ENCODE results near the gene EMX1.
A peak's percentile ranks its signal among the peaks of the same experiment; 100 is the strongest.

The EMX1 gene

GRCh38 chr2:72938455-72938854 lies 21.1 kb downstream of the EMX1 start:
- no peak for DNase-seq
- H3K79me1 ChIP-seq (ENCODE audit: low read length): no peaks in the 10 kb centered on the region
- H3K4me3 ChIP-seq (ENCODE audit: low read length): no peak overlapping the region
- no peak overlapping the region for H3K18ac ChIP-seq (ENCODE audit: low read length)
- H2BK120ac ChIP-seq (ENCODE audit: low read depth, low read length): no peak overlapping the region
- H4K5ac ChIP-seq (ENCODE audit: low read length): no peak overlapping the region
- H3K56ac ChIP-seq (ENCODE audit: low read length): no peak overlapping the region
- no peaks in the 10 kb centered on the region for H3K27me3 ChIP-seq (ENCODE audit: insufficient read depth, low read length, poor library complexity)
- H3K4ac ChIP-seq (ENCODE audit: low read depth, low read length): no peak overlapping the region
- H3K79me2 ChIP-seq (ENCODE audit: control insufficient read depth, insufficient read depth, low read length): no peaks in the 10 kb centered on the region
- H2BK5ac ChIP-seq (ENCODE audit: low read length): no peak overlapping the region
- no peak overlapping the region for H3K27ac ChIP-seq (ENCODE audit: low read depth, low read length)
- H2AK5ac ChIP-seq (ENCODE audit: low read length): no peak overlapping the region
- no peak overlapping the region for H3K23ac ChIP-seq (ENCODE audit: low read length)
- no CpG with 5 or more reads among the region's 5 CpGs for WGBS (ENCODE audit: extremely low coverage, insufficient coverage, low lambda C conversion rate)
- H3K4me1 ChIP-seq (ENCODE audit: control insufficient read depth, low read depth, low read length): no peaks in the 10 kb centered on the region
- no peak overlapping the region for H3K9ac ChIP-seq (ENCODE audit: low read length)
- no peak overlapping the region for H4K8ac ChIP-seq (ENCODE audit: low read depth, low read length)
- no peak overlapping the region for H3K4me2 ChIP-seq (ENCODE audit: low read length)
- H3K36me3 ChIP-seq (ENCODE audit: control insufficient read depth, insufficient read depth, low read length): no peaks in the 10 kb centered on the region
- no peak overlapping the region for H2BK15ac ChIP-seq (replicated peaks; ENCODE audit: low read depth)

- no peak overlapping the region for H2AK5ac ChIP-seq (ENCODE audit: low read length)
- H4K8ac ChIP-seq (ENCODE audit: low read depth, low read length): no peak overlapping the region
- no peaks in the 10 kb centered on the region for H3K27me3 ChIP-seq (ENCODE audit: insufficient read depth, low read length, poor library complexity)
- no CpG with 5 or more reads among the region's 6 CpGs for WGBS (ENCODE audit: extremely low coverage, insufficient coverage, low lambda C conversion rate)
- H3K4me1 ChIP-seq (ENCODE audit: control insufficient read depth, low read depth, low read length): no peaks in the 10 kb centered on the region
- H3K79me2 ChIP-seq (ENCODE audit: control insufficient read depth, insufficient read depth, low read length): no peaks in the 10 kb centered on the region
- no peak overlapping the region for H3K4ac ChIP-seq (ENCODE audit: low read depth, low read length)
- H3K4me2 ChIP-seq (ENCODE audit: low read length): no peak overlapping the region
- H3K27ac ChIP-seq (ENCODE audit: low read depth, low read length): no peak overlapping the region
- no peak overlapping the region for H3K4me3 ChIP-seq (ENCODE audit: low read length)
- H2BK120ac ChIP-seq (ENCODE audit: low read depth, low read length): peak overlapping the region; percentile 5
- H3K9ac ChIP-seq (ENCODE audit: low read length): no peak overlapping the region
- H4K5ac ChIP-seq (ENCODE audit: low read length): no peak overlapping the region
- no peak overlapping the region for H2BK5ac ChIP-seq (ENCODE audit: low read length)
- H3K23ac ChIP-seq (ENCODE audit: low read length): no peak overlapping the region
- no peaks in the 10 kb centered on the region for H3K79me1 ChIP-seq (ENCODE audit: low read length)
- no peak overlapping the region for H3K18ac ChIP-seq (ENCODE audit: low read length)
- no peak overlapping the region for H2BK15ac ChIP-seq (replicated peaks; ENCODE audit: low read depth)
- H3K56ac ChIP-seq (ENCODE audit: low read length): peak overlapping the region; percentile 40
- DNase-seq: no peak
- no peaks in the 10 kb centered on the region for H3K36me3 ChIP-seq (ENCODE audit: control insufficient read depth, insufficient read depth, low read length)
These were observed 23.0 kb downstream of the EMX1 start for GRCh38 chr2:72940361-72940760.

GRCh38 chr2:72940786-72941185 lies 23.5 kb downstream of the EMX1 start:
- Histone ChIP-seq H2BK15ac (replicated peaks; ENCODE audit: low read depth) (no peak overlapping the region), H2AK5ac (ENCODE audit: low read length) (no peak overlapping the region), H3K56ac (ENCODE audit: low read length) (peak overlapping the region; percentile 40), H2BK5ac (ENCODE audit: low read length) (no peak overlapping the region), H3K9ac (ENCODE audit: low read length) (no peak overlapping the region), H3K23ac (ENCODE audit: low read length) (no peak overlapping the region), H3K18ac (ENCODE audit: low read length) (no peak overlapping the region), H4K5ac (ENCODE audit: low read length) (no peak overlapping the region), H3K4me3 (ENCODE audit: low read length) (no peak overlapping the region), H3K36me3 (ENCODE audit: control insufficient read depth, insufficient read depth, low read length) (no peaks in the 10 kb centered on the region), H3K79me1 (ENCODE audit: low read length) (no peaks in the 10 kb centered on the region), H3K4ac (ENCODE audit: low read depth, low read length) (no peak overlapping the region), H3K27ac (ENCODE audit: low read depth, low read length) (peak overlapping the region; percentile 6), H3K79me2 (ENCODE audit: control insufficient read depth, insufficient read depth, low read length) (no peaks in the 10 kb centered on the region), H3K4me1 (ENCODE audit: control insufficient read depth, low read depth, low read length) (no peaks in the 10 kb centered on the region), H2BK120ac (ENCODE audit: low read depth, low read length) (no peak overlapping the region), H3K4me2 (ENCODE audit: low read length) (no peak overlapping the region), H4K8ac (ENCODE audit: low read depth, low read length) (no peak overlapping the region), H3K27me3 (ENCODE audit: insufficient read depth, low read length, poor library complexity) (no peaks in the 10 kb centered on the region)
- DNase-seq: peak; percentile 78
- WGBS (ENCODE audit: extremely low coverage, insufficient coverage, low lambda C conversion rate): no CpG with 5 or more reads among the region's 6 CpGs

- H3K79me2 ChIP-seq (ENCODE audit: control insufficient read depth, insufficient read depth, low read length): no peaks in the 10 kb centered on the region
- H3K36me3 ChIP-seq (ENCODE audit: control insufficient read depth, insufficient read depth, low read length): no peaks in the 10 kb centered on the region
- H3K27me3 ChIP-seq (ENCODE audit: insufficient read depth, low read length, poor library complexity): no peaks in the 10 kb centered on the region
- no peak overlapping the region for H3K56ac ChIP-seq (ENCODE audit: low read length)
- no peak overlapping the region for H4K5ac ChIP-seq (ENCODE audit: low read length)
- H2BK5ac ChIP-seq (ENCODE audit: low read length): no peak overlapping the region
- H3K9ac ChIP-seq (ENCODE audit: low read length): no peak overlapping the region
- no peak overlapping the region for H3K4ac ChIP-seq (ENCODE audit: low read depth, low read length)
- H2AK5ac ChIP-seq (ENCODE audit: low read length): no peak overlapping the region
- H3K4me2 ChIP-seq (ENCODE audit: low read length): no peak overlapping the region
- no peaks in the 10 kb centered on the region for H3K4me1 ChIP-seq (ENCODE audit: control insufficient read depth, low read depth, low read length)
- no peak overlapping the region for H3K23ac ChIP-seq (ENCODE audit: low read length)
- no CpG with 5 or more reads among the region's 8 CpGs for WGBS (ENCODE audit: extremely low coverage, insufficient coverage, low lambda C conversion rate)
- no peak for DNase-seq
- no peak overlapping the region for H3K27ac ChIP-seq (ENCODE audit: low read depth, low read length)
- no peak overlapping the region for H3K18ac ChIP-seq (ENCODE audit: low read length)
- no peak overlapping the region for H3K4me3 ChIP-seq (ENCODE audit: low read length)
- no peak overlapping the region for H2BK15ac ChIP-seq (replicated peaks; ENCODE audit: low read depth)
- no peaks in the 10 kb centered on the region for H3K79me1 ChIP-seq (ENCODE audit: low read length)
- no peak overlapping the region for H2BK120ac ChIP-seq (ENCODE audit: low read depth, low read length)
- H4K8ac ChIP-seq (ENCODE audit: low read depth, low read length): no peak overlapping the region
These were observed 25.0 kb downstream of the EMX1 start for GRCh38 chr2:72942293-72942692.

GRCh38 chr2:72942881-72943418 lies 25.6 kb downstream of the EMX1 start:
- Histone ChIP-seq H3K4me3 (ENCODE audit: low read length) (no peak overlapping the region), H3K79me2 (ENCODE audit: control insufficient read depth, insufficient read depth, low read length) (no peaks in the 10 kb centered on the region), H3K4me2 (ENCODE audit: low read length) (no peak overlapping the region), H3K4ac (ENCODE audit: low read depth, low read length) (no peak overlapping the region), H4K8ac (ENCODE audit: low read depth, low read length) (no peak overlapping the region), H3K36me3 (ENCODE audit: control insufficient read depth, insufficient read depth, low read length) (no peaks in the 10 kb centered on the region), H3K23ac (ENCODE audit: low read length) (no peak overlapping the region), H3K56ac (ENCODE audit: low read length) (no peak overlapping the region), H2BK120ac (ENCODE audit: low read depth, low read length) (no peak overlapping the region), H3K79me1 (ENCODE audit: low read length) (no peaks in the 10 kb centered on the region), H3K27ac (ENCODE audit: low read depth, low read length) (no peak overlapping the region), H3K9ac (ENCODE audit: low read length) (no peak overlapping the region), H2AK5ac (ENCODE audit: low read length) (no peak overlapping the region), H3K27me3 (ENCODE audit: insufficient read depth, low read length, poor library complexity) (no peaks in the 10 kb centered on the region), H3K4me1 (ENCODE audit: control insufficient read depth, low read depth, low read length) (no peaks in the 10 kb centered on the region), H2BK5ac (ENCODE audit: low read length) (no peak overlapping the region), H3K18ac (ENCODE audit: low read length) (no peak overlapping the region), H2BK15ac (replicated peaks; ENCODE audit: low read depth) (no peak overlapping the region), H4K5ac (ENCODE audit: low read length) (no peak overlapping the region)
- no CpG with 5 or more reads among the region's 8 CpGs for WGBS (ENCODE audit: extremely low coverage, insufficient coverage, low lambda C conversion rate)
- no peak for DNase-seq

Data from mesendoderm (in vitro differentiated cells).